Measurements from ENCODE around the gene COL28A1.

GRCh38 chr7:7535691-7536090, at the start of gene COL28A1:
- TF ChIP-seq YY1 (IDR thresholded peaks at IDR 0.05) (no peak), SP1 (IDR thresholded peaks at IDR 0.05) (no peak), CTCF (IDR thresholded peaks at IDR 0.05; ENCODE audit: low read depth, low read length, missing input control) (no peak), ZBTB33 (IDR thresholded peaks at IDR 0.05) (no peak), RXRA (IDR thresholded peaks at IDR 0.05) (no peak), RAD21 (IDR thresholded peaks at IDR 0.05) (no peak), REST (IDR thresholded peaks at IDR 0.05) (no peak), TAF1 (conservative IDR thresholded peaks at IDR 0.05) (no peak), FOXA1 (IDR thresholded peaks at IDR 0.05) (no peak), JUND (IDR thresholded peaks at IDR 0.05) (no peak), MAX (IDR thresholded peaks at IDR 0.05) (no peak), GABPA (IDR thresholded peaks at IDR 0.05 in 1 of 2, conservative IDR thresholded peaks at IDR 0.05 in 1 of 2) (no peak)

Measured in liver (tissue), 3 donors.